ENCODE measurements around the gene ERCC6L.

The ERCC6L gene, protein sequence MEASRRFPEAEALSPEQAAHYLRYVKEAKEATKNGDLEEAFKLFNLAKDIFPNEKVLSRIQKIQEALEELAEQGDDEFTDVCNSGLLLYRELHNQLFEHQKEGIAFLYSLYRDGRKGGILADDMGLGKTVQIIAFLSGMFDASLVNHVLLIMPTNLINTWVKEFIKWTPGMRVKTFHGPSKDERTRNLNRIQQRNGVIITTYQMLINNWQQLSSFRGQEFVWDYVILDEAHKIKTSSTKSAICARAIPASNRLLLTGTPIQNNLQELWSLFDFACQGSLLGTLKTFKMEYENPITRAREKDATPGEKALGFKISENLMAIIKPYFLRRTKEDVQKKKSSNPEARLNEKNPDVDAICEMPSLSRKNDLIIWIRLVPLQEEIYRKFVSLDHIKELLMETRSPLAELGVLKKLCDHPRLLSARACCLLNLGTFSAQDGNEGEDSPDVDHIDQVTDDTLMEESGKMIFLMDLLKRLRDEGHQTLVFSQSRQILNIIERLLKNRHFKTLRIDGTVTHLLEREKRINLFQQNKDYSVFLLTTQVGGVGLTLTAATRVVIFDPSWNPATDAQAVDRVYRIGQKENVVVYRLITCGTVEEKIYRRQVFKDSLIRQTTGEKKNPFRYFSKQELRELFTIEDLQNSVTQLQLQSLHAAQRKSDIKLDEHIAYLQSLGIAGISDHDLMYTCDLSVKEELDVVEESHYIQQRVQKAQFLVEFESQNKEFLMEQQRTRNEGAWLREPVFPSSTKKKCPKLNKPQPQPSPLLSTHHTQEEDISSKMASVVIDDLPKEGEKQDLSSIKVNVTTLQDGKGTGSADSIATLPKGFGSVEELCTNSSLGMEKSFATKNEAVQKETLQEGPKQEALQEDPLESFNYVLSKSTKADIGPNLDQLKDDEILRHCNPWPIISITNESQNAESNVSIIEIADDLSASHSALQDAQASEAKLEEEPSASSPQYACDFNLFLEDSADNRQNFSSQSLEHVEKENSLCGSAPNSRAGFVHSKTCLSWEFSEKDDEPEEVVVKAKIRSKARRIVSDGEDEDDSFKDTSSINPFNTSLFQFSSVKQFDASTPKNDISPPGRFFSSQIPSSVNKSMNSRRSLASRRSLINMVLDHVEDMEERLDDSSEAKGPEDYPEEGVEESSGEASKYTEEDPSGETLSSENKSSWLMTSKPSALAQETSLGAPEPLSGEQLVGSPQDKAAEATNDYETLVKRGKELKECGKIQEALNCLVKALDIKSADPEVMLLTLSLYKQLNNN

DNA sequence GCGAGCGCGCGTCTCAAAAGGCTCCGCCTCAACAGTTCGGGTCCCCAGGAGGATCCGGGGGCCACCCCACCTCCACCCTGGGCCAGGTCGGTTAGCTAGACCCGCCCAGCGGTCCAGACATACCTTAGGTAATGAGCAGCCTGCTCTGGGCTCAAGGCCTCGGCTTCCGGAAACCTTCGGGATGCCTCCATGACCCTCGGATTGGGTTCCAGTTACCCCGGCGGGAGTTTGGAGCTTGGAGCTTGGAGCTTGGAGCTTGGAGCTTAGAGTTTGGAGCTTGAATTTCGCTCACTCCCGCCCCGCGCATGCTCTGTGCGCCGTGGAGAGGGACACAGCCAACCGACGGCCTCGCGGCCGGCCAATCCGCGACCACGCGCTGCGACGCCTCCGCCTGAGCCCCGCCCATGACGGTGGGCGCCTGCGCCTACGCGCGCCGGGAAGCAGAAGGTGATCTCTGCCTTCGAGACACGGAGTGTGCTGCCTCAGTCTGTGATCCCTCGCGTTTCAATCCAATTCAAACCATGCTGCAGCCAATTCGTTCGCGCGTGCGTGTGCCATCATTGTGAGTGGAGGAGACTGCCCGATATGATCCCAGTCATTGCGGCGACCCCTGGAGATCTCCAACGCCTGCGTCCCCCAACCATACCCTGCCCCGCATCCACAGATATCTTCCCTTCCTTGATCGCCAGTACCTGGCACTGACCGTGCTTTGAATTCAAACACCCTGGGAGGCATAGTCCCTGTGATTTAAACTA, at the start of gene ERCC6L:
TSS of gene ERCC6L (minus strand) at position 307 of the 755 bp plus-strand sequence. CDS start at position 191, 116 bp downstream.
- peak within 1 kb of the TSS; percentile 76 for H3K4me3 ChIP-seq (ENCODE audit: low read depth, low read length)
- TF ChIP-seq, protein P1, sequence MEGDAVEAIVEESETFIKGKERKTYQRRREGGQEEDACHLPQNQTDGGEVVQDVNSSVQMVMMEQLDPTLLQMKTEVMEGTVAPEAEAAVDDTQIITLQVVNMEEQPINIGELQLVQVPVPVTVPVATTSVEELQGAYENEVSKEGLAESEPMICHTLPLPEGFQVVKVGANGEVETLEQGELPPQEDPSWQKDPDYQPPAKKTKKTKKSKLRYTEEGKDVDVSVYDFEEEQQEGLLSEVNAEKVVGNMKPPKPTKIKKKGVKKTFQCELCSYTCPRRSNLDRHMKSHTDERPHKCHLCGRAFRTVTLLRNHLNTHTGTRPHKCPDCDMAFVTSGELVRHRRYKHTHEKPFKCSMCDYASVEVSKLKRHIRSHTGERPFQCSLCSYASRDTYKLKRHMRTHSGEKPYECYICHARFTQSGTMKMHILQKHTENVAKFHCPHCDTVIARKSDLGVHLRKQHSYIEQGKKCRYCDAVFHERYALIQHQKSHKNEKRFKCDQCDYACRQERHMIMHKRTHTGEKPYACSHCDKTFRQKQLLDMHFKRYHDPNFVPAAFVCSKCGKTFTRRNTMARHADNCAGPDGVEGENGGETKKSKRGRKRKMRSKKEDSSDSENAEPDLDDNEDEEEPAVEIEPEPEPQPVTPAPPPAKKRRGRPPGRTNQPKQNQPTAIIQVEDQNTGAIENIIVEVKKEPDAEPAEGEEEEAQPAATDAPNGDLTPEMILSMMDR (IDR thresholded peaks at IDR 0.05; ENCODE audit: low read depth, low read length, missing control alignments): no peak
- peak; percentile 47 for DNase-seq (ENCODE audit: low read depth)

DNA sequence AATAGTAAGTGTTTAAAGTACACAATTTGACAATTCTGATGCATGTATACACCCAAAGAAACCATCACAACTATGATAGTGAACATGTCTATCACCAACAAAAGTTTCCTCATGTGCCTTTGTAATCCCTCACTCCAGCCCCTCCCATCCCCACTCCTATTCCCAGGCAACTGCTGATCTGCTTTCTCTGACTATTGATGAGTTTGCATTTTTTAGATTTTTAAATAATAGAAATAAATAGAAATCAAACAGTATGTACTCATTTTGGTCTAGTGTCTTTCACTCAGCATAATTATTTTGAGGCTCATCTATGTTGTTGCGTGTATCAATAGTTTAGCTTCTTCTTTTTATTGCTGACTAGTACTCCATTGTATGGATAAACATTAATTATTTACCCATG, 43.5 kb upstream of the ERCC6L start:
- H3K4me3 ChIP-seq (ENCODE audit: low read depth, low read length): no peak overlapping the region
- DNase-seq (ENCODE audit: low read depth): no peak
- TF ChIP-seq, protein P1 (IDR thresholded peaks at IDR 0.05; ENCODE audit: low read depth, low read length, missing control alignments): no peak

DNA sequence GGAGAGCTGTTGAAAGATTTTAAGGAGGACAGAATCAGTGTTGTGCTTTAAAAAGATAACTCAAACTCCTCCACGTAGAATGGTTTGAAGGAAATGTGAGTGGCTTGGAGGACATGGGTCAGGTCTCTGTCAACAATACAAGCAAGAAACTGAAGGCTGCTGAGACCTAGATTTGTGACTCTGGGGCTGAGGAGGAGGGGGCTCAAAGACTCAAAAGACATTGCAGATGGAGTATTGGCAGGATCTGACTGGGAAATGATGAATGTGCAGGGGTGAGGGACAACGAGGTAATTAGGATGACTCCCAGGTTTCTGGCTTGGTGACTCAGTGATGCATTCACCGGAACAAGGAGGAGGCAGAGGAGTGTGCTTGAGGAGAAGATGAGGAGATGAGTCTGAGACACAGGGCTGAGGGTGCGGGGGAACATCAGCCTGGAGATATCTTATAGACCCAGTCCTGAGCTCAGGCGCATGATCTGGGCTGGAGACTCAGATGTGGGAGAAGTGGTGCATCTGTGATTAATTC, 41.6 kb upstream of the ERCC6L start:
- TF ChIP-seq, protein P1 (IDR thresholded peaks at IDR 0.05; ENCODE audit: low read depth, low read length, missing control alignments): no peak
- DNase-seq (ENCODE audit: low read depth): no peak
- H3K4me3 ChIP-seq (ENCODE audit: low read depth, low read length): no peak overlapping the region

DNA sequence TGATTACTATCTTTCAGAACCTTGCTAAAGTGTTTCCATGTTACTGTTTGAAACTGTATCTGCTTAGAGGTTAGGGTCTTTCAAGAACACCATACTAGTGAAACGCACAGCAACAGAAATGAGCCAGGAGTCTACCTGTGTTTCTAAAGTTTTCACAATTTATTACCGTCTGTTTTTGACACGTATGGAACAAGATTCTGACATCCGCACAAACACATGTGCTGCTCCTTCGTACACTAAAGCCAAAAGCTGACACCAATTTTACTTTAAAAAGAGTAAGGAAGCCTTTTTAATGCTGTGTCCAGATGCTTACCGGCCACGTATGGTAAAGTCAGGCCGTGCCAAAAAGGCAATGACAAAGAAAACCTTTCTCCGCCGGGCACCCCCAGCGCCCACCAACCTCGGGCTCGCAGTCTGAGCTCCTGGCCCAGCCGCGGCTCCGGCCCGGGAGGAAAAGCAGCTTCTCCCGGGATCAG, 37.7 kb upstream of the ERCC6L start:
- no peak for DNase-seq (ENCODE audit: low read depth)
- peak overlapping the region; percentile 91 for H3K4me3 ChIP-seq (ENCODE audit: low read depth, low read length)
- TF ChIP-seq, protein P1 (IDR thresholded peaks at IDR 0.05; ENCODE audit: low read depth, low read length, missing control alignments): no peak

DNA sequence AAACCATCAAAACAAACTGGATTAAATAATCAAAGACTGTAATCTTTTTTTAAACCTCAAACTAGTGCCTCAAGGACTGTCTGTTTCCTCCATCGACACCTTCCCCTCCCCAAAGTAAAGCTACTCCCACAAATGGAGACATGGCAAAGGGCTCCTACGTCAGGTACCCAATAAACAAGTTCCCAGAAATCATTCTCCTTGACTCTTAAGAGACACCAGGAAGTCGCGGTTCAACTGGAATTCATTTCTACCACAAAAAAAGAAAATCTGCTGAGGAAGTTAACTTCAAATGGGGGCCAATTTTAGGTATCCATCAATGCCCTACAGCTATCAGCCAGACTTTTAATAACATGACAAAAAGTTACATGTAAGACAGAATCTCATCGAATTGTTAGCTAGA, 35.7 kb upstream of the ERCC6L start:
- no peak for DNase-seq (ENCODE audit: low read depth)
- TF ChIP-seq, protein P1 (IDR thresholded peaks at IDR 0.05; ENCODE audit: low read depth, low read length, missing control alignments): no peak
- H3K4me3 ChIP-seq (ENCODE audit: low read depth, low read length): peak overlapping the region; percentile 91; the same call in 1 of the 2 replicates
